GM19397 (cell line): ENCODE data around the gene RASSF3.
"Not testable (repeated sequence)": the region's sequence is repeated elsewhere in the genome, so short reads cannot be mapped to it uniquely, and the experiment has no call there.

Source experiments
- ATAC-seq: cut with Tn5 transposase; IDR thresholded peaks from one replicate; pipeline ENCODE4 v1.9.1; 2021; ENCODE audit warnings: mild to moderate bottlenecking, moderate library complexity; ENCODE audit not compliant: unreplicated experiment

Gene RASSF3

GRCh38 chr12:64688715-64689114 is 78.4 kb downstream of the RASSF3 start:
- ATAC-seq: no peak

DNA sequence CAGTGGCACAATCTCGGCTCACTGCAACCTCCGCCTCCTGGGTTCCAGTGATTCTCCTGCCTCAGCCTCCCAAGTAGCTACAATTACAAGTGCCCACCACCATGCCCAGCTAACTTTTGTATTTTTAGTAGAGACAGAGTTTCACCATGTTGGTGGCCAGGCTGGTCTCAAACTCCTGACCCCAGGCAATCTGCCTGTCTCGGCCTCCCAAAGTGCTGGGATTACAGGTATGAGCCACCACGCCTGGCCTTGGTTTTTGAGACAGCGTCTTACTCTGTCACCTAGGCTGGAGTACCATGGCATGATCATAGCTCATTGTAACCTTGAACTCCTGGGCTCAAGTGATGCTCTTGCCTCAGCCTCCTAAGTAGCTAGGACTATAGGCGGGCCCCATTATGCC is 79.9 kb downstream of the RASSF3 start:
- ATAC-seq: not testable (repeated sequence)

- ATAC-seq: no peak
These were observed 81.0 kb downstream of the RASSF3 start for GRCh38 chr12:64691227-64691794.

DNA sequence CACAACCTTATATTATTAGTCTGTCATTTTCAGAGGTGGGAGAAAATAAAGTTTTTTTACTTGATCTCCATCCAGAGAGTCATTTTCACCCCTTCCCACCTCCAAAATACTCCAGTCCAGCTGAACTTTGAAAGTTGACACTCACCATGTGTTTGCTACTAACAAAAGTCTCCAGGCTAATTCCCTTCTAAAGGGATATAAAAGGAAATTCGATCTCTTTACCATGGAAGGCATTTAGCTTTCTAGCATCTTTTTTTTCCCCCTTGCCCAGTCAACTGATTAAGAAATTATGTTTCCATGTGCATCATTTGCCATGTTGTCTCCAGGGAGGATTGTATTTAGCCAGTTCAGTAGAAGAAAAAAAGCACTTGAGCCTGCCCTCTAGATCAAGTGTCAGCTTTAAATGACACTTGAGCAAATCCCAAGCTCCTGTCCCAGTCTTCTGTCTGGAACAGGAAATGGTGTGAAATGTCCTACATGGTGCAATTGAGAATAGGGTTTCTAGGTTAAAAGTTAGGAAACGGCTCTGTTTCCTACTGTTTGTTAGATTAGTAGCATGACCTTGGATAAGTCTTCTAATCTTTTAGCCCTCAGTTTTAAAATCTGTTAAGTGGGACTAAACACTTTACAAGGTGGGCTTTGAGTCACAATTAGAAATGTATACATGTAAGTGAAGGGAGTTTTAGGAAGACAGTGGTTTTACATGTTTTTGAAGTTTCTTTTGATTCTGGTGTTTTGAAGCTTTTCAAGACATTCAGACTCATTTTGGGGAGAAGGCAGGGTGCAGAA is 81.7 kb downstream of the RASSF3 start:
- ATAC-seq: no peak

DNA sequence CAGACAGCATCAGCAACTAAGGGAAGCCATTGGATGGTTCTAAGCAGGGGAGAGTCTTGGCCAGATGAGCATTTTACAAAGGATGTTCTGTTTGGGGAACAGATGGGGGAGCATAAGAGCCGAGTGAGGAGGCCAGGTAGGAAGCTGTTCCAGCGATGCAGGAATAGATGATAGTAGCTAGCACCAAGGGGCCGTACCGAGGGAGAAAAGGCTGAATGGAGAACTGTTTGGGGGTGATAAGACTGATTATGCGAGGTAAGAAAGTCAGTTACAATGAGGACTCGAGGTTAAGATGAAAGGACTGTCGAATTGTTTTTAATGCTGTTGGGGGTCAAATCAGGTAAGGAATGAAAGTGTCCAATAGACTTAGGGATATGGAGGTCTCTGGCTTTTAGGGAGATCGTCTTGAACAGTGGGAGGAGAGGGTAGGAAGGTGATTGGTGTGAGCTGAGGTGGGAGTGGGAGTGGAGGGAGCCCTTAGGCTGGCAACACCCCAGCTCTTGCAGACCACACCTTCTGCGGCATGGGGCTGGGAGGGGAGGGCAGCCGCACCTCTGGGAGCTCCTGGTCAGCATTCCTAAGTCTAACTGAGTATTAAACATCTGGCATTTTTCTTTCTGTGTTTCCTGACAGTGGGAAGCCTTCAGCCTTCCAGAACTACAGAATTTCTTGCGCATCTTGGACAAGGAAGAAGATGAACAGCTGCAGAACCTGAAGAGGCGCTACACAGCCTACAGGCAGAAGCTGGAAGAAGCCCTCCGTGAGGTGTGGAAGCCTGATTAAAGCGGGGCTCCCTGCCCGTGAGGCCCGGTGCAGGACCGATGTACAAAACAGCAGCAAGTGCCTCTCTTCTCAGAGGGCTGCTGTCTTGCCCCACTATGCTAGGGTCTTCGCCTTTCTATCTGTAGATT is 84.1 kb downstream of the RASSF3 start:
- ATAC-seq: no peak

DNA sequence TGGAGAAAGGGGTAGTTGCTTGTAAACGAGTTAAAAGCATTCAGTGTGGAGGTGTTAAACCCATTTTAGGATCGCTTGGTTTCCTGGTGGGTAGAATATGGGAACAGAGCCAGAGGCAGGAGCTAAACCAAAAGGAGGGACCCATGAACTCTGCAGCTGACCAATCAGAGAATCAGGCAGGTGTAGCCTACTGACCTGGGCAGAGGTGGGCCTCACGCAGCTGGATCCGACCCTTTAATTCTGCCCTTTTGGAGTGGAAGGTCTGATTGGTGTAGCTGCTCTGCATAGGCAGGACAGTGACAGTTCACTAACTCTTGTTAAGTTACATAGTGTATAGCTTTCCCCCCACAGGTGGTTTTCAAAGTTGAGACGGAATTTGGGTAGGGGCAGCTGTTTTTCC is 85.3 kb downstream of the RASSF3 start:
- no peak for ATAC-seq

GRCh38 chr12:64696080-64696741 is 85.9 kb downstream of the RASSF3 start:
- no peak for ATAC-seq

DNA sequence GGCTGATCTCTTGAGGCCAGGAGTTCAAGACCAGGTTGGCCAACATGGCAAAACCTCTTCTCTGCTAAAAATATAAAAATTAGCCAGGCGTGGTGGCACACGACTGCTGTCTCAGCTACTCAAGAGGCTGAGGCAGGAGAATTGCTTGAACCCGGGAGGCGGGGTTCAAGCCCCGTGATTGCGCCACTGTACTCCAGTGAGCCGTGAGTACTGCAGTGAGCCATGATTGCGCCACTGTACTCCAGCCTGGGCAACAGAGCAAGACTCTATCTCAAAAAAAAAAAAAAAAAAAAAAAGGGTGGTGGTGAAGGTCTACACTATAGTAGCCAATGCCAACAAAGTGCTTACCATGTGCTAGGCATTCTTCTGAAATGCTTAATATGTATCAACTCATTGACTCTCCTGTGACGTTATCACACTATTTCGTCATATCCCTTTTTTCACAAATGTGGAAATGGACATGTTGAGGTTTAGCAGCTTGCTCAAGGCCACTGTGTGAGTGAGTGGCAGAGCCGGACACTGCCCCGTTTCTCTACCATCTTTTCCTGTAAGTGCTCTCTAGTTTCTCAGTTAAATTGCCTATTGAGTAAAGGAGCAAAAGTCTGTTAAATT is 89.3 kb downstream of the RASSF3 start:
- ATAC-seq: no peak

GRCh38 chr12:64700532-64700931 is 90.2 kb downstream of the RASSF3 start:
- ATAC-seq: no peak

DNA sequence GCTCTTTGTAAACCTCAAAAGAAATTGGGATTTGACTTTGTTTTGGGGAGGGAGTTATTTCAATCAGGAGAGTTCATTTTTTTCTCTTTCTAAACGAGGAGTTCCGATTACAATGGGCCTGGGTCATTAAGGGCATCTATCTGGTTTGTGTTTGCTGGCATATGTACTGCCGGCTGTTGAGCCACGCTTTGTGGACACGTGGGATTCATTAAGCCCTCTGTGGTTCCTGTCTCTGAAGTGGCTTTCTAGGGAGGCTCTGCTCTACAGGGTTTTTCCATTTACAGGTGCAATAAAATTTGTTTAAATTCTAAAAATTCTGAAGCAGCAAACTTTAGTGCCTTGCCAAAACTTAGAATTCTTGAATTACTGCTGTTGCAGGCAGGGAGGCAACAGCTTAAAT is 91.0 kb downstream of the RASSF3 start:
- no peak for ATAC-seq

DNA sequence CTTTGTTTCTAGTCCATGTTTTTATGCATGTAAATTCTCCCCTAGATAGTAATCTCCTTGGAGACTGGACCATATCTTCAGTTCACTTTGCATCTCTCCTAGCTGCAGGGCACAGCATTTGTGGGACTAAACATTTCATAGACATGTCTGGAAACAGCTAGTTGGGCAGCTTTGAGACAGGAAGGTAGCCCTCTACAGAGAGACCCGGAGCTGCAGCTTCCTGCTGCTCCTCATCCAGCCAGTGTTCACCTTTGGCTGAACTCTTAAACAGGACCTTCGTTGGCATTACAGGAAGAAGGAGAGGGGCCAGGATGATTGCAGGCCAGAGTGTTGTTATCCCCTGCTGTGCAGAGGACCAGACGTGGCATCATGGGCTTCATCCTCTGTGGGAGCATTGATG is 96.0 kb downstream of the RASSF3 start:
- ATAC-seq: no peak

GRCh38 chr12:64706857-64707256 is 96.6 kb downstream of the RASSF3 start:
- ATAC-seq: no peak

GRCh38 chr12:64707362-64707761 is 97.1 kb downstream of the RASSF3 start:
- no peak for ATAC-seq

- ATAC-seq: no peak
These were observed 97.6 kb downstream of the RASSF3 start for GRCh38 chr12:64707926-64708325.

DNA sequence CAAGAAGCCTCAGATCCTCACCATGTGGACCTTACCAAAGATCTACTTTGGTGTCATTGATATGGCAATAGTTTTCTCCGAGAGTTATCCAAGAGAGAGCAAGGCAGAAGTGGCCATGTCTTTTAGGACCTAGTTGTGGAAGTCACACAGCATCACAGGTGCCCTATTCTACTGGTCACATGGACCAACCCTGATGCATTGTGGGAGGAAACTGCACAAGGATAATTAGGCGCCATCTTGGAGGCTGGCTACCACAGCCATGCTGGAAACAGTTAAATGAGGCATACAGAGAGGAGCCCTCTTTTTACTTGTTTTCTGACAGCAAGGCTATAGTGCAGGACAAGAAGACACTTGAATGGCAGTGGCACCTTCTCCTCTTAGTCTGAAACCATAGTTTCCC is 99.1 kb downstream of the RASSF3 start:
- ATAC-seq: no peak

GRCh38 chr12:64713376-64713775 is 103.1 kb downstream of the RASSF3 start:
- no peak for ATAC-seq

GRCh38 chr12:64714551-64714968 is 104.3 kb downstream of the RASSF3 start:
- ATAC-seq: peak; percentile 53

GRCh38 chr12:64716371-64716770 is 106.1 kb downstream of the RASSF3 start:
- no peak for ATAC-seq

DNA sequence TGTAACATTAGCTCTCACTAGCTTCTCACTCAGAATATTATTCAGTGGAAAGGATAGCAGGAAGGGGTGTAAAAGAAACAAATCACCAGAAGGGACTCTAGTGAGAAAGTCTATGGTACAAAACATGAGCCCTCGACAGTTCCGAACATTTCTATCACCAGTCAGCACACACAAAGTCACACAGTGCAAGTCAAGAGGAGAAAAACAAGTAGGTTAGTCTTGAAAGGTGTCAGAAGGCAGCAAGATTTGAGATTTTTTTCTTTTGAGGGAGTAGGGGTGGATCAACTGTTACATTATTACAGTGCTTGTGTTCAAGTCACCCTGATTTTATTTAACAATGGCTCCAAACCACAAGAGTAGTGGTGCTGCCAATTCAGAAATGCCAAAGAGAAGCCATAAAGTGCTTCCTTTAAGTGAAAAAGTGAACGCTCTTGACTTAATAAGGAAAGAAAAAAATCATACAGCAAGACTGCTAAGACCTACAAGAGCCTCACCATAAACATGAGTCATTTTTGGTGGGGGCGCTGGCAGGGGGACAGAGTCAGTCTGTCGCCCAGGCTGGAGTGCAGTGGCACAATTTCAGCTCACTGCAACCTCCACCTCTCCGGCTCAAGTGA is 106.7 kb downstream of the RASSF3 start:
- no peak for ATAC-seq

DNA sequence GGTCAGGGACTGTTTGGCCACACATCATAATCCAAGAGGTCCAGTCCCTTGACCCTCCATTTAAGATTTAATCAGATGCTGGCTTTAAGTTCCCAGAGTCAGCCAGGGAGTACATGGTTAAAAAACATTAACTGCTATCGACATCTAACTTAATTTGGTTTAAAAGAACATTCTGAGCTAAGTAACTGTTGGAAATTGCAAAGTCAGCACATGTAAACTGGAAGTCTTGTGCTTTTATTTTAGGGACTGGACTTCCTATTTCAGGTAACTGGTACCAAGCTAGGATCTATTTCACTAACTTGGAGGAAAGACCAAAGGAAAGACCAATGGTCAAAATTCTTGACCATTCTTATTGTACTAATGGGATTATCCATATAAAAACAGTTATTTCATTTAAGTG is 108.4 kb downstream of the RASSF3 start:
- no peak for ATAC-seq
